ENCODE data around the gene RFX5. TPM values are rescaled to one million over a fixed set of nuclear protein-coding genes. Genes with fewer than 3 reads are reported as not detected.

The RFX5 gene
- total and polyA plus RNA-seq, 4 donors: 14.3 to 51.6 (median 32.1) TPM

GRCh38 chr1:151346082-151346768 lies 827 bp downstream of the RFX5 start:
- no peaks in the 10 kb centered on the region for H3K9me3 ChIP-seq (ENCODE audit: control insufficient read depth, low read length)
- peak overlapping the region in 1 of 2 donors; percentile 73 for H3K27ac ChIP-seq (ENCODE audit: low read depth in 1 of 2, low read length in 2 of 2)
- intact Hi-C loops (cut with DNase I): loop anchor here (2.0 to 10.0 kb wide), 3 partner anchors 51 to 151 kb away; partner anchors contain the start of genes PSMB4 (in 2 of the 2), PIP5K1A (in 1 of the 2) and VPS72 (in 1 of the 2)
- no peak for DNase-seq
- ATAC-seq (ENCODE audit: low FRiP score): no peak
- H3K36me3 ChIP-seq (ENCODE audit: control insufficient read depth in 1 of 2, insufficient read depth in 2 of 2, low read length in 1 of 2): no peaks in the 10 kb centered on the region
- 22 to 29% methylated on average over 7 of the region's 7 CpGs for WGBS, 2 donors
- no peaks in the 10 kb centered on the region for H3K27me3 ChIP-seq (ENCODE audit: control insufficient read depth in 1 of 2, insufficient read depth in 2 of 2, low read length in 1 of 2)
- peak overlapping the region; percentile 63 to 91 for H3K4me3 ChIP-seq (ENCODE audit: low read length in 2 of 2)
- H3K4me1 ChIP-seq (ENCODE audit: control insufficient read depth in 1 of 2, insufficient read depth in 2 of 2, low read length in 2 of 2): peaks cover 0 to 3% of the 10 kb centered on the region in 2 donors

- H3K9me3 ChIP-seq (ENCODE audit: control insufficient read depth, low read length): no peaks in the 10 kb centered on the region
- intact Hi-C loops (cut with DNase I): loop anchor here (5.0 to 10.0 kb wide), 2 partner anchors 62 to 149 kb away; partner anchors contain the start of genes PIP5K1A (in 1 of the 2), VPS72 (in 1 of the 2) and ZNF687 (in 1 of the 2)
- no peak overlapping the region for H3K27ac ChIP-seq (ENCODE audit: low read depth in 1 of 2, low read length in 2 of 2)
- no peak overlapping the region for H3K4me3 ChIP-seq (ENCODE audit: low read length in 2 of 2)
- DNase-seq (no peak), ATAC-seq (ENCODE audit: low FRiP score) (no peak)
- no peaks in the 10 kb centered on the region for H3K27me3 ChIP-seq (ENCODE audit: control insufficient read depth in 1 of 2, insufficient read depth in 2 of 2, low read length in 1 of 2)
- H3K36me3 ChIP-seq (ENCODE audit: control insufficient read depth in 1 of 2, insufficient read depth in 2 of 2, low read length in 1 of 2): no peaks in the 10 kb centered on the region
- WGBS, 2 donors: 83 to 84% methylated on average over 6 of the region's 6 CpGs
- peaks cover 0 to 3% of the 10 kb centered on the region in 2 donors for H3K4me1 ChIP-seq (ENCODE audit: control insufficient read depth in 1 of 2, insufficient read depth in 2 of 2, low read length in 2 of 2)
Observed at GRCh38 chr1:151344291-151344690, 2.8 kb downstream of the RFX5 start.

DNA sequence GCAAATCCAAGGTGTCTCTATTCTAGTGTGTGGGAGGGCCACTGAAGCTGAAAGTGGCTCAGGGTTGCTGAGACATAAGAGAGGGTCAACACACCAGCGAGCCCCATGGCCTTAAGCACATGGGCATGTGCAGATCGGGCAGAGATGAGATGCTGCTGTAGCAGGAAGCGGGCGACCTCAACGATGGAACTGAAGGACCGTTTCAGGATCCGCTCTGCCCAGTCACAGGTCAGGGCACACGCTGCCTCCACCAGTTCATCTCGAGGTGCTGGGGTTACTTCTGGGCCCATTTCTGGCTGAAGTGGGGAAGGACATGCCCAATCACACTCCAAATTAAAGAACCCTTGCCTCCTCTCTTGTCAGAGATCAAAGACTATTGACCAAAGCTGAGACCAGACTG lies 3.5 kb downstream of the RFX5 start:
- Histone ChIP-seq H3K27ac (ENCODE audit: low read depth in 1 of 2, low read length in 2 of 2) (no peak overlapping the region), H3K27me3 (ENCODE audit: control insufficient read depth in 1 of 2, insufficient read depth in 2 of 2, low read length in 1 of 2) (no peaks in the 10 kb centered on the region), H3K9me3 (ENCODE audit: control insufficient read depth, low read length) (no peaks in the 10 kb centered on the region), H3K4me3 (ENCODE audit: low read length in 2 of 2) (no peak overlapping the region), H3K36me3 (ENCODE audit: control insufficient read depth in 1 of 2, insufficient read depth in 2 of 2, low read length in 1 of 2) (no peaks in the 10 kb centered on the region), H3K4me1 (ENCODE audit: control insufficient read depth in 1 of 2, insufficient read depth in 2 of 2, low read length in 2 of 2) (peaks cover 0 to 3% of the 10 kb centered on the region in 2 donors)
- intact Hi-C loops (cut with DNase I): loop anchor here (5.0 to 10.0 kb wide), 2 partner anchors 61 to 149 kb away; partner anchors contain the start of genes PIP5K1A (in 1 of the 2), VPS72 (in 1 of the 2) and ZNF687 (in 1 of the 2)
- WGBS, 2 donors: 80 to 81% methylated on average over 9 of the region's 9 CpGs
- DNase-seq (no peak), ATAC-seq (ENCODE audit: low FRiP score) (no peak)

- H3K9me3 ChIP-seq (ENCODE audit: control insufficient read depth, low read length): no peaks in the 10 kb centered on the region
- intact Hi-C loops (cut with DNase I): loop anchor here (5.0 to 10.0 kb wide), 2 partner anchors 60 to 148 kb away; partner anchors contain the start of genes PIP5K1A (in 1 of the 2), VPS72 (in 1 of the 2) and ZNF687 (in 1 of the 2)
- H3K4me1 ChIP-seq (ENCODE audit: control insufficient read depth in 1 of 2, insufficient read depth in 2 of 2, low read length in 2 of 2): peaks cover 0 to 3% of the 10 kb centered on the region in 2 donors
- ATAC-seq (ENCODE audit: low FRiP score) (no peak), DNase-seq (no peak)
- H3K27ac ChIP-seq (ENCODE audit: low read depth in 1 of 2, low read length in 2 of 2): no peak overlapping the region
- no peaks in the 10 kb centered on the region for H3K27me3 ChIP-seq (ENCODE audit: control insufficient read depth in 1 of 2, insufficient read depth in 2 of 2, low read length in 1 of 2)
- 90 to 92% methylated on average over 6 of the region's 6 CpGs for WGBS, 2 donors
- H3K36me3 ChIP-seq (ENCODE audit: control insufficient read depth in 1 of 2, insufficient read depth in 2 of 2, low read length in 1 of 2): no peaks in the 10 kb centered on the region
- H3K4me3 ChIP-seq (ENCODE audit: low read length in 2 of 2): no peak overlapping the region
Observed at GRCh38 chr1:151342569-151342968, 4.5 kb downstream of the RFX5 start.

- 84 to 91% methylated on average over 2 of the region's 2 CpGs for WGBS, 2 donors
- ATAC-seq (ENCODE audit: low FRiP score): no peak
- intact Hi-C loops (cut with DNase I): loop anchor here (5.0 to 10.0 kb wide), 2 partner anchors 60 to 147 kb away; partner anchors contain the start of genes PIP5K1A (in 1 of the 2), VPS72 (in 1 of the 2) and ZNF687 (in 1 of the 2)
- no peak for DNase-seq
- H3K4me1 ChIP-seq (ENCODE audit: control insufficient read depth in 1 of 2, insufficient read depth in 2 of 2, low read length in 2 of 2): peaks cover 0 to 3% of the 10 kb centered on the region in 2 donors
- H3K27me3 ChIP-seq (ENCODE audit: control insufficient read depth in 1 of 2, insufficient read depth in 2 of 2, low read length in 1 of 2): no peaks in the 10 kb centered on the region
- no peak overlapping the region for H3K27ac ChIP-seq (ENCODE audit: low read depth in 1 of 2, low read length in 2 of 2)
- no peaks in the 10 kb centered on the region for H3K9me3 ChIP-seq (ENCODE audit: control insufficient read depth, low read length)
- H3K4me3 ChIP-seq (ENCODE audit: low read length in 2 of 2): no peak overlapping the region
- no peaks in the 10 kb centered on the region for H3K36me3 ChIP-seq (ENCODE audit: control insufficient read depth in 1 of 2, insufficient read depth in 2 of 2, low read length in 1 of 2)
Observed at GRCh38 chr1:151342021-151342420, 5.0 kb downstream of the RFX5 start.

DNA sequence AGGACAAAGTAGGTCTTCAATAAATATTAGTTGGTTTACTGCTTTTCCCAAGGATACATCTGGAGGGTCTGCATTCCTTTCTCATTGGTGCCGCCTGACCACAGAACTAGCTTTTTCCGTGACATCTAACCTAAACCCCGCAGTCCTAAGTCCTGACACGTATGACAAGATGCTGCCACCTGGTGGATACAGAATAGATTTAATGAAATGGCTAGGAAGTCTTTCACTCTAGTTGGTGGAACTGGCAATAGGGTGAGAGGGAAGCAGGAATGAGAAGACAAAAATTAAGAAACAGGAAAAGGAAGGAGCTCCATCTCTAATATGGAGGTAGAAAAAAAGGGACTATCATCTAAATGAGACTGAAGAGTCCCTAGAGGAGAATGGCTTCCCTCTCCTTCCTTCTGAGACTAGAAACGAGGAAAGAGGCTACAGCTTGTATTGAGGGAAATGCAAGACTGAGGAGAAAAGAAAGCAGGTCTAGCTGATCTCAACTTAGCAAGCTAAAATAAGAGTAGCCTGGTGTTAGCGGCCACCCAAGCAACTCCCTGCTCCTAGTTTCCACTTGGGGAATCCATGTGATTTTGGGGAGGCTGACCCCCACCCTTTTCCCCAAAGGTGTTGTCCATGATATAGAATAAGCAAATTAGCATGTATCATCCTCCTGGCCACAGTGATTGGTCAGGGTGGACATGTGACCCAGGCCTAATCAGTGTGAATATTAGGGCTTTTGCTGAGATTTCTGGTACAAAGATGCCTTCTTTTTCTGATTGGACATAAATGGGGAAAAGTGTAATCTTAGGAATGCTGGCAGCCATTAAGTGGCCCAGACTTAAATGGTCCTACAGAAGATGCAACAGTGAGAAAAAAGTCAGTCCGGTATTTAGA lies 5.9 kb downstream of the RFX5 start:
- DNase-seq (no peak), ATAC-seq (ENCODE audit: low FRiP score) (peak; percentile 91)
- H3K27ac ChIP-seq (ENCODE audit: low read depth in 1 of 2, low read length in 2 of 2): peak overlapping the region in 1 of 2 donors; percentile 26

GRCh38 chr1:151336556-151336955 lies 10.5 kb downstream of the RFX5 start:
- Histone ChIP-seq H3K4me3 (ENCODE audit: low read length in 2 of 2) (no peak overlapping the region), H3K27ac (ENCODE audit: low read depth in 1 of 2, low read length in 2 of 2) (no peak overlapping the region), H3K9me3 (ENCODE audit: control insufficient read depth, low read length) (no peaks in the 10 kb centered on the region), H3K36me3 (ENCODE audit: control insufficient read depth in 1 of 2, insufficient read depth in 2 of 2, low read length in 1 of 2) (no peaks in the 10 kb centered on the region), H3K4me1 (ENCODE audit: control insufficient read depth in 1 of 2, insufficient read depth in 2 of 2, low read length in 2 of 2) (no peaks in the 10 kb centered on the region), H3K27me3 (ENCODE audit: control insufficient read depth in 1 of 2, insufficient read depth in 2 of 2, low read length in 1 of 2) (no peaks in the 10 kb centered on the region)
- 86 to 93% methylated on average over 3 of the region's 3 CpGs for WGBS, 2 donors
- DNase-seq: no peak
- ATAC-seq (ENCODE audit: low FRiP score): no peak
- intact Hi-C loops (cut with DNase I): no loop called here

More for the DNA sequence above, 5.9 kb downstream of the RFX5 start:
- H3K4me1 ChIP-seq (ENCODE audit: control insufficient read depth in 1 of 2, insufficient read depth in 2 of 2, low read length in 2 of 2): peaks cover 0 to 2% of the 10 kb centered on the region in 2 donors
- no peaks in the 10 kb centered on the region for H3K27me3 ChIP-seq (ENCODE audit: control insufficient read depth in 1 of 2, insufficient read depth in 2 of 2, low read length in 1 of 2)
- intact Hi-C loops (cut with DNase I): loop anchor here (1.0 to 10.0 kb wide), 4 partner anchors 38 to 146 kb away; partner anchors contain the start of genes PIP5K1A (in 1 of the 2), VPS72 (in 1 of the 2) and ZNF687 (in 1 of the 2)
- WGBS, 2 donors: 21% methylated on average over 7 of the region's 7 CpGs
- H3K4me3 ChIP-seq (ENCODE audit: low read length in 2 of 2): no peak overlapping the region
- no peaks in the 10 kb centered on the region for H3K9me3 ChIP-seq (ENCODE audit: control insufficient read depth, low read length)
- H3K36me3 ChIP-seq (ENCODE audit: control insufficient read depth in 1 of 2, insufficient read depth in 2 of 2, low read length in 1 of 2): no peaks in the 10 kb centered on the region

GRCh38 chr1:151334822-151335221 lies 12.2 kb downstream of the RFX5 start:
- Histone ChIP-seq H3K9me3 (ENCODE audit: control insufficient read depth, low read length) (no peaks in the 10 kb centered on the region), H3K27me3 (ENCODE audit: control insufficient read depth in 1 of 2, insufficient read depth in 2 of 2, low read length in 1 of 2) (no peaks in the 10 kb centered on the region), H3K36me3 (ENCODE audit: control insufficient read depth in 1 of 2, insufficient read depth in 2 of 2, low read length in 1 of 2) (no peaks in the 10 kb centered on the region), H3K4me3 (ENCODE audit: low read length in 2 of 2) (no peak overlapping the region), H3K27ac (ENCODE audit: low read depth in 1 of 2, low read length in 2 of 2) (no peak overlapping the region), H3K4me1 (ENCODE audit: control insufficient read depth in 1 of 2, insufficient read depth in 2 of 2, low read length in 2 of 2) (no peaks in the 10 kb centered on the region)
- intact Hi-C loops (cut with DNase I): no loop called here
- DNase-seq (no peak), ATAC-seq (ENCODE audit: low FRiP score) (no peak)
- WGBS, 2 donors: 87 to 88% methylated on average over 5 of the region's 5 CpGs
